Osteoblast (primary cell): ENCODE results near the gene PHF23. TPM values are rescaled to one million over a fixed set of nuclear protein-coding genes. Genes with fewer than 3 reads are reported as not detected.

Experiments
- DNase-seq: peaks from one replicate; pipeline ENCODE4 v3.0.0; 2011; ENCODE audit warnings: low spot score, mixed read lengths; ENCODE audit not compliant: insufficient read length; ENCODE audit errors: missing footprints
- H2AFZ ChIP-seq: 2 replicates; pipeline ENCODE4 v1.6.0; 2011; ENCODE audit warnings: mild to moderate bottlenecking, low read length
- H3K27ac ChIP-seq: 2 replicates; pipeline ENCODE4 v1.5.1; 2011; ENCODE audit warnings: mild to moderate bottlenecking, low read depth, low read length, moderate library complexity
- H3K27me3 ChIP-seq: 2 replicates; pipeline ENCODE4 v1.6.0; 2012; ENCODE audit warnings: mild to moderate bottlenecking, control low read depth, inconsistent platforms, low read length, moderate library complexity; ENCODE audit not compliant: insufficient read depth
- H3K36me3 ChIP-seq: 2 replicates; pipeline ENCODE4 v1.5.1; 2011; ENCODE audit warnings: mild to moderate bottlenecking, low read length, control low read depth, moderate library complexity; ENCODE audit not compliant: insufficient read depth
- H3K4me1 ChIP-seq: 2 replicates; pipeline ENCODE4 v1.5.1; 2011; ENCODE audit warnings: mild to moderate bottlenecking, low read length, control low read depth, moderate library complexity; ENCODE audit not compliant: insufficient read depth
- H3K4me2 ChIP-seq: 2 replicates; pipeline ENCODE4 v1.6.0; 2011; ENCODE audit warnings: mild to moderate bottlenecking, low read length; ENCODE audit not compliant: insufficient read depth
- H3K4me3 ChIP-seq: fragments of 200-600 bp; sonication (generic); 3 replicates; pipeline ENCODE4 v1.5.1; 2012; ENCODE audit warnings: mild to moderate bottlenecking, low read length, inconsistent platforms; ENCODE audit not compliant: insufficient read depth
- H3K79me2 ChIP-seq: 2 replicates; pipeline ENCODE4 v1.6.0; 2012; ENCODE audit warnings: mild to moderate bottlenecking, low read length, control low read depth, inconsistent platforms; ENCODE audit not compliant: insufficient read depth
- H3K9me3 ChIP-seq: 2 replicates; pipeline ENCODE4 v1.5.1; 2011; ENCODE audit warnings: low read depth, low read length, control low read depth
- H4K20me1 ChIP-seq: 2 replicates; pipeline ENCODE4 v1.6.0; 2012; ENCODE audit warnings: mild to moderate bottlenecking, low read length, control low read depth; ENCODE audit not compliant: insufficient read depth
- CTCF ChIP-seq: IDR thresholded peaks from 2 replicates; pipeline ENCODE4 v1.5.1; 2011; ENCODE audit warnings: mild to moderate bottlenecking, low read depth, low read length, moderate library complexity; ENCODE audit errors: extremely low read depth
- total RNA-seq: library from RNA; depleted of rRNA; stranded (reverse); fragments of >200 nt; gene quantifications from 2 replicates; pipeline ENCODE4 v1.2.3, GENCODE V29; 2012

PHF23 gene
- total RNA-seq, 1 donor = 53.2 TPM

GRCh38 chr17:7226721-7227710, 12.2 kb downstream of the PHF23 start:
- Histone ChIP-seq H3K79me2 (peaks cover 50% of the 10 kb centered on the region), H4K20me1 (peaks cover 43% of the 10 kb centered on the region), H3K9me3 (no peaks in the 10 kb centered on the region), H3K4me3 (no peak overlapping the region), H3K27ac (no peak overlapping the region), H3K4me2 (no peak overlapping the region), H3K27me3 (no peaks in the 10 kb centered on the region), H2AFZ (no peak overlapping the region), H3K36me3 (peaks cover 71% of the 10 kb centered on the region), H3K4me1 (no peaks in the 10 kb centered on the region)
- DNase-seq = no peak
- TF ChIP-seq CTCF = no peak

GRCh38 chr17:7225711-7226331, 13.4 kb downstream of the PHF23 start:
- Histone ChIP-seq H3K4me2 (no peak overlapping the region), H4K20me1 (peaks cover 46% of the 10 kb centered on the region), H3K79me2 (peaks cover 50% of the 10 kb centered on the region), H3K27me3 (no peaks in the 10 kb centered on the region), H3K9me3 (no peaks in the 10 kb centered on the region), H3K27ac (no peak overlapping the region), H3K4me3 (no peak overlapping the region), H3K4me1 (peaks cover 10% of the 10 kb centered on the region), H2AFZ (no peak overlapping the region), H3K36me3 (peaks cover 83% of the 10 kb centered on the region)
- TF ChIP-seq CTCF = no peak
- no peak for DNase-seq

- Histone ChIP-seq H3K4me2 (no peak overlapping the region), H3K36me3 (peaks cover 78% of the 10 kb centered on the region), H3K4me3 (no peak overlapping the region), H3K27me3 (no peaks in the 10 kb centered on the region), H3K27ac (no peak overlapping the region), H4K20me1 (peaks cover 48% of the 10 kb centered on the region), H3K4me1 (peaks cover 15% of the 10 kb centered on the region), H2AFZ (no peak overlapping the region), H3K9me3 (no peaks in the 10 kb centered on the region), H3K79me2 (peaks cover 50% of the 10 kb centered on the region)
- DNase-seq = no peak
- no peak for TF ChIP-seq CTCF
These were observed 14.6 kb downstream of the PHF23 start for GRCh38 chr17:7224661-7225111.

- H3K79me2 ChIP-seq = peaks cover 45% of the 10 kb centered on the region
- H2AFZ ChIP-seq = no peak overlapping the region
- no peaks in the 10 kb centered on the region for H3K9me3 ChIP-seq
- no peak for DNase-seq
- H4K20me1 ChIP-seq = peaks cover 48% of the 10 kb centered on the region
- no peaks in the 10 kb centered on the region for H3K27me3 ChIP-seq
- H3K4me2 ChIP-seq = no peak overlapping the region
- H3K4me3 ChIP-seq = no peak overlapping the region
- no peak for TF ChIP-seq CTCF
- peaks cover 73% of the 10 kb centered on the region for H3K36me3 ChIP-seq
- no peak overlapping the region for H3K27ac ChIP-seq
- H3K4me1 ChIP-seq = peaks cover 20% of the 10 kb centered on the region
These were observed 15.1 kb downstream of the PHF23 start for GRCh38 chr17:7224110-7224509.
